Activated CD4-positive, alpha-beta T cell treated with anti-CD3 and anti-CD28 coated beads for 1 hour (primary cell): ENCODE results near the gene GFRA1.

Experiments
- DNase-seq: peaks from one replicate; pipeline ENCODE4 v3.0.0-alpha.2; 2020

The GFRA1 gene

GRCh38 chr10:116015583-116016333 is 257.2 kb downstream of the GFRA1 start:
- DNase-seq: no peak

- DNase-seq: no peak
Measured at GRCh38 chr10:116014871-116015582, 258.0 kb downstream of the GFRA1 start.

- no peak for DNase-seq
Measured at GRCh38 chr10:116014326-116014725, 258.7 kb downstream of the GFRA1 start.

- DNase-seq: no peak
Measured at GRCh38 chr10:116011929-116012328, 261.1 kb downstream of the GFRA1 start.

- DNase-seq: no peak
Measured at GRCh38 chr10:116007256-116007891, 265.6 kb downstream of the GFRA1 start.
